ENCODE data around the gene SDF4.

DNA sequence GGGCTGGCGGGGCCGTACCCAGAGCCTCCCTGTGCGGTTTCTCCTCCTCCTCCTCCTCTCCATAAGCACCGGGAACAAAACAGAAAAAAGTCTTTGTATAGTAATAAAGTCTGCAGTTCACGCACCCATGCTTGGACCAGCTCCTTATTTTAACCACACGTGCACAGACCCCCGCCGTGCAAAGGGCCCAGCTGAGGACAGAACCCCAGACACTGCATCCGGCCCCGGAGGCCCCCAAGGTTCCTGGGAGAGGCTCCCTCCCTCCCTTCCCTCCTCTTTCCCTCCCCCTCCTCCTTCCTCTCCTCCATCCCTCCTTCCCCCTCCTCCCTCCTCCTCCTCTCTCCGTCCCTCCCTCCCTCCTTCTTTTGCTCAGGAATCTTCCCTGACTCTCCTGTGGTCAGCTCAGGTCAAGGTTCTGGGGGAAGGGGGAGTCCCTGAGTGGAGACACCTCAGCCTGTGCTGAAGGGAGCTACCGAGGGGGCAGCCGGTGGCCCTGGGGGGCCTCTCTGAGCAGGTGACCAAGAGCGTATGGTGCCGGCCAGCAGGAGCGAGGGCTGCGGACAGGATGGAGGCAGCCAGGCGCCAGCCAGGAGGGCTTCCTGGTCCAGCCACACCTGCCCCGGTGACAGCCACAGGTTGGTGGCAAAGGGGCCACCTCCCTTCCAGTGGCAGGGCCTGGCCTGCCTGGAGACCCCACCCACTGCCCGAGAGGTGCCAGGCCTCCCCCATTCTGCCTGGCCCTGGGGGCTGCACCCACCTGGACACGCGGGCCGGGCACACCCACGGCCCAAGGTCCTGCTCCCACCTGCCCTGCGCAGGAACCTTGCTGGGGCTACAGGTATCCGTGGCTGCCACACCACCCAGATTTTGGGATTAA, 61.3 kb downstream of the SDF4 start:
- TF ChIP-seq, protein P1, sequence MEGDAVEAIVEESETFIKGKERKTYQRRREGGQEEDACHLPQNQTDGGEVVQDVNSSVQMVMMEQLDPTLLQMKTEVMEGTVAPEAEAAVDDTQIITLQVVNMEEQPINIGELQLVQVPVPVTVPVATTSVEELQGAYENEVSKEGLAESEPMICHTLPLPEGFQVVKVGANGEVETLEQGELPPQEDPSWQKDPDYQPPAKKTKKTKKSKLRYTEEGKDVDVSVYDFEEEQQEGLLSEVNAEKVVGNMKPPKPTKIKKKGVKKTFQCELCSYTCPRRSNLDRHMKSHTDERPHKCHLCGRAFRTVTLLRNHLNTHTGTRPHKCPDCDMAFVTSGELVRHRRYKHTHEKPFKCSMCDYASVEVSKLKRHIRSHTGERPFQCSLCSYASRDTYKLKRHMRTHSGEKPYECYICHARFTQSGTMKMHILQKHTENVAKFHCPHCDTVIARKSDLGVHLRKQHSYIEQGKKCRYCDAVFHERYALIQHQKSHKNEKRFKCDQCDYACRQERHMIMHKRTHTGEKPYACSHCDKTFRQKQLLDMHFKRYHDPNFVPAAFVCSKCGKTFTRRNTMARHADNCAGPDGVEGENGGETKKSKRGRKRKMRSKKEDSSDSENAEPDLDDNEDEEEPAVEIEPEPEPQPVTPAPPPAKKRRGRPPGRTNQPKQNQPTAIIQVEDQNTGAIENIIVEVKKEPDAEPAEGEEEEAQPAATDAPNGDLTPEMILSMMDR (IDR thresholded peaks at IDR 0.05; ENCODE audit: low read depth, low read length) = no peak
- no peak for TF ChIP-seq EZH2phosphoT487 (IDR thresholded peaks at IDR 0.05; ENCODE audit: low read depth)

Data from OCI-LY3 (cell line).